ENCODE results near the gene ABTB2. TPM values are rescaled to one million over a fixed set of nuclear protein-coding genes. Genes with fewer than 3 reads are reported as not detected.

ABTB2 gene
- total and polyA plus RNA-seq, 9 of the 15 experiments (the other 6 are each of a cell fraction or from before 2014, with no cell fraction given): 0.03 to 0.18 (median 0.12) TPM; not detected in 2

GRCh38 chr11:34204396-34205279 is 153.2 kb downstream of the ABTB2 start (continued):
- no peak for TF ChIP-seq TFAP4 (CRISPR knock-in tag; IDR thresholded peaks at IDR 0.05; ENCODE audit: borderline replicate concordance)
- TF ChIP-seq ZNF609 (CRISPR knock-in tag; IDR thresholded peaks at IDR 0.05; ENCODE audit: borderline replicate concordance): no peak
- TF ChIP-seq BHLHE40 (IDR thresholded peaks at IDR 0.05; ENCODE audit: low read length): no peak
- no peak for TF ChIP-seq NBN (IDR thresholded peaks at IDR 0.05; ENCODE audit: low read depth)
- no peak for TF ChIP-seq GATAD2A (IDR thresholded peaks at IDR 0.05)
- TF ChIP-seq POLR2AphosphoS5 (IDR thresholded peaks at IDR 0.05; ENCODE audit: control insufficient read depth, insufficient read depth, low read depth, low read length): no peak
- no peak for TF ChIP-seq ZNF511 (CRISPR knock-in tag; IDR thresholded peaks at IDR 0.05)

All from K562 (cell line).